ENCODE measurements around the gene CNN2.

The CNN2 gene

DNA sequence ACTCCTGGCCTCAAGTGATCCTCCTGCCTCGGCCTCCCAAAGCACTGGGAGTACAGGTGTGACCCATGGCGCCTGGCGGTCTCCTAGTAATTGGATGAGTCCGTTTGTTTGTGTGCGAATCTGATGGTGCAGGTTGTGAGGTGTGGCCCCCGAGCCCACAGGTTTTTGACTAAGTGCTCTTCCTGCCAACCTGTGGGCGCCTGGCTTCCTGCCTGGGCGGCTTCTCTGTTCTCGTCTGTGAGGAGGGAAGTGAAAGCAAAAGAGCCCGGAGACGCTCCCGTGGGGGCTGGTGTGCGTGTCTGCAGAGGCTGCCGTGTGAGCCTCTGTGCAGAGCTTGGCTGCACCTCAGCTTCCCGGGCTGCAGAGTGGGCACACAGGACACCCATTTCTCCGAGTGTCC, 50.5 kb downstream of the CNN2 start:
- H4K20me1 ChIP-seq: peaks cover 70 to 98% (median 93%) of the 10 kb centered on the region in 11 experiments
- peaks cover 50 to 90% (median 69%) of the 10 kb centered on the region in 10 experiments for H3K4me1 ChIP-seq
- no peaks in the 10 kb centered on the region for H3K27me3 ChIP-seq
- H3K4me3 ChIP-seq: peak overlapping the region in 7 of 10 experiments; percentile 13 to 51 (median 30); a peak in 8 of 20 replicates
- H3K9ac ChIP-seq: peak overlapping the region in 6 of 11 experiments; percentile 35 to 61 (median 56); a peak in 9 of 22 replicates
- peaks cover 88 to 97% (median 93%) of the 10 kb centered on the region in 11 experiments for H3K36me3 ChIP-seq
- H3K27ac ChIP-seq: peak overlapping the region in 9 of 11 experiments; percentile 42 to 63 (median 52); a peak in 16 of 22 replicates
- H3K9me3 ChIP-seq (replicated peaks in 1 of 11): no peaks in the 10 kb centered on the region
- no peak for TF ChIP-seq Cebpa-rat (IDR thresholded peaks at IDR 0.05)
- peak overlapping the region; percentile 57 to 96 (median 89) for H3K4me2 ChIP-seq

DNA sequence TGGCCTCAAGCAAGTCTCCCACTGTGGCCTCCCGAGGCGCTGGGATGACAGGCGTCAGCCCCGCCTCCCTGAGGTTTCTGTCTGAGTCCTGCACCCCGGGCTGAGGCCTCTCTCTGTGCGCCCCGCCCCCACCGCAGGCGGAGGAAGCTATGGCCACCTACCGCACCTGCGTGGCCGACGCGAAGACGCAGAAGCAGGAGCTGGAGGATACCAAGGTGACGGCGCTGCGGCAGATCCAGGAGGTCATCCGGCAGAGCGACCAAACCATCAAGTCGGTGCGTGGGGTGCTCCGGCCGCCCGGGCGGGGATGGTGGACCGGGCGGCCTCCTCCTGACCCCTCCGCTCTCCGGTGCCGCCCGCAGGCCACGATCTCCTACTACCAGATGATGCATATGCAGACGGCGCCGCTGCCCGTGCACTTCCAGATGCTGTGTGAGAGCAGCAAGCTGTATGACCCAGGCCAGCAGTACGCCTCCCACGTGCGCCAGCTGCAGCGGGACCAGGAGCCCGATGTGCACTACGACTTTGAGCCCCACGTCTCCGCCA, 53.2 kb downstream of the CNN2 start:
- H3K27me3 ChIP-seq: no peaks in the 10 kb centered on the region
- no peak overlapping the region for H3K9ac ChIP-seq
- peaks cover 86 to 99% (median 93%) of the 10 kb centered on the region in 11 experiments for H3K36me3 ChIP-seq
- no peaks in the 10 kb centered on the region for H3K9me3 ChIP-seq (replicated peaks in 1 of 11)
- peaks cover 73 to 99% (median 94%) of the 10 kb centered on the region in 11 experiments for H4K20me1 ChIP-seq
- no peak overlapping the region for H3K4me2 ChIP-seq
- H3K4me1 ChIP-seq: peaks cover 36 to 88% (median 60%) of the 10 kb centered on the region in 10 experiments
- H3K27ac ChIP-seq: no peak overlapping the region
- no peak for TF ChIP-seq Cebpa-rat (IDR thresholded peaks at IDR 0.05)
- H3K4me3 ChIP-seq: no peak overlapping the region

DNA sequence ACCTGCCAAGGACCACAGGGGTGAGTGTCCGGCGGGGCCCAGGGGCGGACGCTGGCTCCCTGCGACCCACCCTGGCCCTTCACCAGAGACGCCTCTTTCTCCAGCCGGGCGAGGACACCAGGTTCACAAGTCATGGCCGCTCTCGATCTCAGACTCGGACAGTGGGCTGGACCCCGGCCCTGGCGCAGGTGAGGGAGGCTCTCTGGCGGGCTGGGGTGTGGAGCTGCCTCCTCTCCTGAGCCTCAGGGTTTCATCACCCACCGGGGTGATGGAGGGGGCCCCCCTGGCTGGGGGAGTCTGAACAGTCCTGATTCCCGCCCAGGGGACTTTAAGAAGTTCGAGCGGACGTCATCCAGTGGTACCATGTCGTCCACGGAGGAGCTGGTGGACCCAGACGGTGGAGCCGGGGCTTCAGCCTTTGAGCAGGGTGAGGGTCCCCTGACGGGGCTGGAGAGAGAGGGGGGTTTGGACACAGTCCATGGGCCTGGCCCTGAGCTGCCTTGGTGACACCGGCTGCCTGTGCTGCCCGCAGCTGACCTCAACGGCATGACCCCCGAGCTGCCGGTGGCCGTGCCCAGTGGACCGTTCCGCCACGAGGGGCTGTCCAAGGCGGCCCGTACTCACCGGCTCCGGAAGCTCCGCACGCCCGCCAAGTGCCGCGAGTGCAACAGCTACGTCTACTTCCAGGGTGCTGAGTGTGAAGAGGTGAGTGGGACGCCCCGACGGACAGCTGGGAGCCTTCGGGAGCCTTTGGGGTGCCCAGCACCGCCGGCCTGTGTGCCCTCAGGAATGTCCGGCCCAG, 54.2 kb downstream of the CNN2 start:
- peak overlapping the region in 2 of 11 experiments; percentile 17 to 26; a peak in 1 of 22 replicates for H3K9ac ChIP-seq
- H4K20me1 ChIP-seq: peaks cover 73 to 100% (median 96%) of the 10 kb centered on the region in 11 experiments
- no peaks in the 10 kb centered on the region for H3K9me3 ChIP-seq (replicated peaks in 1 of 11)
- H3K4me1 ChIP-seq: peaks cover 28 to 89% (median 57%) of the 10 kb centered on the region in 10 experiments
- H3K4me2 ChIP-seq: no peak overlapping the region
- no peak overlapping the region for H3K27ac ChIP-seq
- H3K27me3 ChIP-seq: no peaks in the 10 kb centered on the region
- peaks cover 89 to 100% (median 94%) of the 10 kb centered on the region in 11 experiments for H3K36me3 ChIP-seq
- no peak for TF ChIP-seq Cebpa-rat (IDR thresholded peaks at IDR 0.05)
- H3K4me3 ChIP-seq: no peak overlapping the region

DNA sequence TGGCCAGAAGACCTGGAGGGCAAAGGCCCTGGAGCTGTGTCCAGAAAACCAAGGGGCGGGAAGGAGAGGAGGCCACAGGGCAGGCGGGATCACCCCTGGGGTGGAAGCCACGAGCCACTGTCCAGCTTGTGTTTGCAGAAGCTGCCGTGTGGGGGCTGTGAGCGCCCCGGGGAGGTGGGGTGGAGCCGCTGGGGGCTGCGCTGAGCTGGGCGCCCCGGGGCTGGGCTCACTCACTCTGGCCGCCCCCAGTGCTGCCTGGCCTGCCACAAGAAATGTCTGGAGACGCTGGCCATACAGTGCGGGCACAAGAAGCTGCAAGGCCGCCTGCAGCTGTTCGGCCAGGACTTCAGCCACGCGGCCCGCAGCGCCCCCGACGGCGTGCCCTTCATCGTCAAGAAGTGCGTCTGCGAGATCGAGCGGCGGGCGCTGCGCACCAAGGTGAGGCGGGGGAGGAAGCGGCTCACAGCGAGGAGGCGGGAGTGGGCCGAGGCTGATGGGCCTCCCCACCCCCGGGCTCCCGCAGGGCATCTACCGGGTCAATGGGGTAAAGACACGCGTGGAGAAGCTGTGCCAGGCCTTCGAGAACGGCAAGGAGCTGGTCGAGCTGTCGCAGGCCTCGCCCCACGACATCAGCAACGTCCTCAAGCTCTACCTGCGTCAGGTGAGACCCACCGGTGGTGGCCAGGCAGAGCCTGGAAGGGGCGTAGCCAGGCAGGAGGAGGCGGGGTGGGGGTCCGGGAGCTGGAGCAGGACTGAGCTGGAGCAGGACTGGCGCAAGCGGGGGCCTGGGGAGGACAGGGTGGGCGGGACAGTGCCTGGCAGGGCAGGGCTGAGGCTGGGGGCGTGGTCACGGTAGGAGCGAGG, 55.1 kb downstream of the CNN2 start:
- Histone ChIP-seq H3K4me1 (peaks cover 23 to 89% (median 55%) of the 10 kb centered on the region in 10 experiments), H3K9ac (peak overlapping the region in 1 of 11 experiments; percentile 26; a peak in 1 of 22 replicates), H4K20me1 (peaks cover 79 to 100% (median 96%) of the 10 kb centered on the region in 11 experiments), H3K36me3 (peaks cover 89 to 100% (median 94%) of the 10 kb centered on the region in 11 experiments), H3K27ac (no peak overlapping the region), H3K4me3 (no peak overlapping the region), H3K27me3 (no peaks in the 10 kb centered on the region), H3K4me2 (peak overlapping the region in 3 of 11 experiments; percentile 4 to 19 (median 12); a peak in 3 of 22 replicates), H3K9me3 (replicated peaks in 1 of 11) (no peaks in the 10 kb centered on the region)
- no peak for TF ChIP-seq Cebpa-rat (IDR thresholded peaks at IDR 0.05)

DNA sequence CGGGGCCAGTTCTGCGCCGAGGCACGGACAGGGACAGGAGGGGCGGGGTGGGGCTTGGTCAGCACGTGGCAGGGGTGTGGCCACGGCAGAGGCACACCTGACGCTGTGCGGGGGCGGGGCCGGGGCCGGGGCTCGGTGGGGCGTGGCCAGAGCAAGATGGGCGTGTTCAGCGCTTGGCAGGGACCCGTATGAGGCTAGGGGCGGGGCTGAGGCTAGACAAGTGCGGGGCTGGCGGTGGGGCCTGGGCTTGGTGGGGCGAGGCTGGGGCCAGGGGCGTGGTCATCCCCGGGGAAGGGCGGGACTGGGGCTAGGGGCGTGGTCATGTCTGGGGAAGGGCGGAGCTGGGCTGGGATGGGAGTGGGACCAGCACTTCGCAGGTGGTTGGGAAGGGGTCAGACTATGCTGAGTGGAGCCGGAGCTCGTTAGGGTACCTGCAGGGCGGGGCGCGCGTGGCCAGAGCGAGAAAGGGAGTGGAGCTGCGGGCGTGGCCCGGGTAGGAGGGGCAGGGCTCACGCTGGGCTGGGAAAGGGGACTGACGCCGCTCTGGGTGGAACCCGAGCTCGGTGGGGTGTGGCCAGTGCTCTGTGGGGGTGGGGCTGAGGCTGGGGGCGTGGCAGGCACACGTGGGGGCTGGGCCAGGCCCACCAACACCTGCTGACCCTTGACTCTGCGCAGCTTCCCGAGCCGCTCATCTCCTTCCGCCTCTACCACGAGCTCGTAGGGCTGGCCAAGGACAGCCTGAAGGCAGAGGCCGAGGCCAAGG, 55.9 kb downstream of the CNN2 start:
- peaks cover 23 to 89% (median 55%) of the 10 kb centered on the region in 10 experiments for H3K4me1 ChIP-seq
- no peak overlapping the region for H3K4me3 ChIP-seq
- H3K4me2 ChIP-seq: peak overlapping the region in 5 of 11 experiments; percentile 17 to 65 (median 33); a peak in 9 of 22 replicates
- peaks cover 91 to 100% (median 95%) of the 10 kb centered on the region in 11 experiments for H3K36me3 ChIP-seq
- H3K27me3 ChIP-seq: no peaks in the 10 kb centered on the region
- no peak for TF ChIP-seq Cebpa-rat (IDR thresholded peaks at IDR 0.05)
- H3K27ac ChIP-seq: no peak overlapping the region
- H4K20me1 ChIP-seq: peaks cover 79 to 100% (median 96%) of the 10 kb centered on the region in 11 experiments
- H3K9ac ChIP-seq: no peak overlapping the region
- no peaks in the 10 kb centered on the region for H3K9me3 ChIP-seq (replicated peaks in 1 of 11)

DNA sequence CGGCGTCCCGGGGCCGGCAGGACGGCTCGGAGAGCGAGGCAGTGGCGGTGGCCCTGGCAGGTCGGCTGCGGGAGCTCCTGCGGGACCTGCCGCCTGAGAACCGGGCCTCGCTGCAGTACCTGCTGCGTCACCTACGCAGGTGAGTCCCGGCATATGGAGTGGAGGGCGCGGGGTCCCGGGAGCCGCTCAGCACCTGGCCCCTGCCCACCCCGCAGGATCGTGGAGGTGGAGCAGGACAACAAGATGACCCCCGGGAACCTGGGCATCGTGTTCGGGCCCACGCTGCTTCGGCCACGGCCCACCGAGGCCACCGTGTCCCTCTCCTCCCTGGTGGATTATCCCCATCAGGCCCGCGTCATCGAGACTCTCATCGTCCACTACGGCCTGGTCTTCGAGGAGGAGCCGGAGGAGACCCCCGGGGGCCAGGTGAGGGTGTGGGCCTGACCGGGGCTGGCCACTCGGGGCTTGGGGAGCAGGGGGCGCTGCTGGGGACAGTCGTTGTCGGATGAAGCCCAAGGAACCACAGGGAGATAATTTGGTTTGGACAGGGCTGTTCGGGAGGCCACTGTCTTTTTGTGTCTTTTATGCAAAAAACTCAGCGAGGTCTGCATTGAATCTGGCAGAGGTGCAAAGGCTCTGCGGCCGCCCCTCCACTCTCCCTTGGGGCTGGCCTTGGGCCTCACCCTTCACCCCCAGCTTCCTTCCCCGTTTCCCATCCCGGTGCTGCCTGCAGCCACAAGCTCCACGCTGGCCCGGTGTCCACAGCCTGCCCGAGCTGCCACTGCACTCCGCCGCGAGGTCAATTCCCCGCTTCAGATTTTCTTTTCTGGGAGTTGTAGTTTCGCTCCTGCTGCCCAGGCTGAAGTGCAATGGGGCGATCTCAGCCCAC, 56.8 kb downstream of the CNN2 start:
- peaks cover 25 to 89% (median 56%) of the 10 kb centered on the region in 10 experiments for H3K4me1 ChIP-seq
- peaks cover 73 to 100% (median 91%) of the 10 kb centered on the region in 11 experiments for H4K20me1 ChIP-seq
- no peak for TF ChIP-seq Cebpa-rat (IDR thresholded peaks at IDR 0.05)
- peaks cover 85 to 94% (median 89%) of the 10 kb centered on the region in 11 experiments for H3K36me3 ChIP-seq
- peak overlapping the region in 3 of 11 experiments; percentile 6 to 26 (median 7); a peak in 2 of 22 replicates for H3K9ac ChIP-seq
- H3K4me2 ChIP-seq: peak overlapping the region in 7 of 11 experiments; percentile 7 to 65 (median 24); a peak in 10 of 22 replicates
- H3K9me3 ChIP-seq (replicated peaks in 1 of 11): no peaks in the 10 kb centered on the region
- H3K27ac ChIP-seq: no peak overlapping the region
- no peak overlapping the region; a peak in 1 of 20 replicates for H3K4me3 ChIP-seq
- no peaks in the 10 kb centered on the region for H3K27me3 ChIP-seq

Measured in BLaER1 treated with 17β-estradiol and CSF1 and Interleukin-3, amounts not matched to agents 10 nM and 100 nM (cell line).